ENCODE results near the gene OR5M10.
"Not testable (repeated sequence)": the region's sequence is repeated elsewhere in the genome, so short reads cannot be mapped to it uniquely, and the experiment has no call there.

DNA sequence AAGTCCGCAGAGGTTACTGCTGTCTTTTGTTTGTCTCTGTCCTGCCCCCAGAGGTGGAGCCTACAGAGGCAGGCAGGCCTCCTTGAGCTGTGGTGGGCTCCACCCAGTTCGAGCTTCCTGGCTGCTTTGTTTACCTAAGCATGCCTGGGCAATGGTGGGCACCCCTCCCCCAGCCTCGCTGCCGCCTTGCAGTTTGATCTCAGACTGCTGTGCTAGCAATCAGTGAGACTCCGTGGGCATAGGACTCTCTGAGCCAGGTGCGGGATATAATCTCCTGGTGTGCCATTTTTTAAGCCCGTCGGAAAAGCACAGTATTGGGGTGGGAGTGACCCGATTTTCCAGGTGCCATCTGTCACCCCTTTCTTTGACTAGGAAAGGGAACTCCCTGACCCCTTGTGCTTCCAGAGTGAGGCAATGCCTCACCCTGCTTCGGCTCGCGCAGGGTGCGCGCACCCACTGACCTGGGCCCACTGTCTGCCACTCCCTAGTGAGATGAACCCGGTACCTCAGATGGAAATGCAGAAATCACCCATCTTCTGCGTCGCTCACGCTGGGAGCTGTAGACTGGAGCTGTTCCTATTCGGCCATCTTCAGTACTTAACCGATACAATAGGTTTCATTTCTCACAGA, 14.7 kb upstream of the OR5M10 start:
- TF ChIP-seq, protein P1, sequence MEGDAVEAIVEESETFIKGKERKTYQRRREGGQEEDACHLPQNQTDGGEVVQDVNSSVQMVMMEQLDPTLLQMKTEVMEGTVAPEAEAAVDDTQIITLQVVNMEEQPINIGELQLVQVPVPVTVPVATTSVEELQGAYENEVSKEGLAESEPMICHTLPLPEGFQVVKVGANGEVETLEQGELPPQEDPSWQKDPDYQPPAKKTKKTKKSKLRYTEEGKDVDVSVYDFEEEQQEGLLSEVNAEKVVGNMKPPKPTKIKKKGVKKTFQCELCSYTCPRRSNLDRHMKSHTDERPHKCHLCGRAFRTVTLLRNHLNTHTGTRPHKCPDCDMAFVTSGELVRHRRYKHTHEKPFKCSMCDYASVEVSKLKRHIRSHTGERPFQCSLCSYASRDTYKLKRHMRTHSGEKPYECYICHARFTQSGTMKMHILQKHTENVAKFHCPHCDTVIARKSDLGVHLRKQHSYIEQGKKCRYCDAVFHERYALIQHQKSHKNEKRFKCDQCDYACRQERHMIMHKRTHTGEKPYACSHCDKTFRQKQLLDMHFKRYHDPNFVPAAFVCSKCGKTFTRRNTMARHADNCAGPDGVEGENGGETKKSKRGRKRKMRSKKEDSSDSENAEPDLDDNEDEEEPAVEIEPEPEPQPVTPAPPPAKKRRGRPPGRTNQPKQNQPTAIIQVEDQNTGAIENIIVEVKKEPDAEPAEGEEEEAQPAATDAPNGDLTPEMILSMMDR (IDR thresholded peaks at IDR 0.05): not testable (repeated sequence)
- TF ChIP-seq POLR2A (IDR thresholded peaks at IDR 0.05): not testable (repeated sequence)
